CD4-positive, alpha-beta T cell treated with Interferon alpha-2 for 1 hour (primary cell): ENCODE measurements around the gene BEND2.

Experiments used
- DNase-seq, 2 donors: peaks; one replicate each; pipeline ENCODE4 v3.0.0-alpha.2; 2020 to 2022

The BEND2 gene

DNA sequence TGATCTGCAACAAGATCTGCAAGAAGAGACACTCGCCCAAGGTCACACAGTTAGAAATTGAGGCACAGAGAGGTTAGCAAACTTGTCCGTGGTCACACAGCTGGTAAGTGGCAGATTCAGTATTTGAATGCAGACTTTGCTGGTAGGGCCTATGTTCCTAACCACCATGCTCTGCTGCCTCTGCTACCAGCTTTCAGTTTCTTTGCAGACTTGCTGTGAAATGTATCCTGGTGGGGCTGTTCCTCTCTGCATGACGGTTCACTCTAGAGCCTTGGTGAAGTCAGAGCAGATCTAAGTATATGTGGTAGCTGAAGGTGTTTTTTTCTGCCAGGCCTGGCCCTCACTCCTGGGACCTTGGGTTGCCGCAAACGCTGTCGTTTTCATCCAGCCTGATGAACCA, 87.1 kb downstream of the BEND2 start:
- DNase-seq, result no peak

DNA sequence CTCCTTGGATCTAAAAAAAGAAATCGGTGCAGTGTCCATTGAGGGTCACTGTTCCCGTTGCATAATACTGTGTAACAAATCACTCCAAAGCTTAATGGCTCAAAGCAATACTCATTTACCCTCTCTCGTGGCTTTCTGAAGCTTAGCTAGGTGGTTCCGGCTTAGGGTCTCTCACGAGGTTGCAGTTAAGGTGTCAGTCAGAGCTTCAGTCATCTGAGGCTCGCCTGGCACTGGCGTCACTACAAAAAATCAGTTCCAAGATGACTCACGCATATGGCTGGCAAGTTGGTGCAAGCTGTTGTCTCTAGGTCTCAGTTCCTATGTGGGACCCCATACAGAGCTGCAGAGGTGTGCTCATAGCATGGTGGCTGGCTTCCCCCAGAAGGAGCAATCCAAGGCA, 91.0 kb downstream of the BEND2 start:
- DNase-seq, result no peak

DNA sequence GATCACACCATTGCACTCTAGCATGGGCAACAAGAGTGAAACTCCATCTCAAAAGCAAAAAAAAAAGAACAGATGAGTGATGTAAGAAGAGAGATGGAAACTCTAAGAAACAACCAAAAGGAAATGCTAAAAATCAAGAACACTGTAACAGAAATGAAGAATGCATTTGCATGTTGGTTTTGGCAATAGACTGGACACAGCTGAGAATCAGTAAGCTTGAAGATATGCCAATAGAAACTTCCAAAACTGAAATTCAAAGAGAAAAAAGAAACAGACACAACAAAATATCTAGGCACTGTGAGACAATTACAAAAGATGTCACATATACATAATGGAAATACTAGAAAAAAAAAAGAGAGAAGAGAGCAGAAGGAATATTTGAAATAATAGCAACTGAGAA, 93.7 kb downstream of the BEND2 start:
- no peak for DNase-seq

DNA sequence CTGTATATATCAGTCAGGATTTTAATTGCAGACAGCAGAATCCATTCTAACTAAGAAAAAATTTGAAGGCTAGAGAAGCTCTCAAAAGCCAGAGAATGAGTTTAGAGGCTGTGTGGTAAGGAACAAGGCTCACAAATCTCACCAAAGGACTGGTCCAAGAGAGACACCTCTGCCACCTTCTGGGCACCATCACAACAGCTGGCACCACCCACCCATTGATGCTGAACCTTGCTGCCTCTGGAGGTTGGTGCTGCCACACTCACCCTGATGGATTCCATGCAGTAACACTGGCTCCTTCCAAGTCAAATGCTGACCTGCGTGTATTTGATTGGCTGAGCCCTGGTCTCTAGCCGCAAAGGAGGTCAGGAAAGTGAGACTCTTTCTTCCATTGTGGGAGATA, 100.8 kb downstream of the BEND2 start:
- DNase-seq, result no peak
